22Rv1 (cell line): ENCODE results near the gene UBE3B.

ENCODE experiments used
- H3K27ac ChIP-seq: fragments of 450-650 bp; 2 replicates; pipeline ENCODE4 v1.5.1; 2017
- CTCF ChIP-seq: fragments of 450-650 bp; IDR thresholded peaks from 2 replicates; pipeline ENCODE4 v1.5.1; 2017; ENCODE audit warnings: mild to moderate bottlenecking
- ZFX ChIP-seq: fragments of 450-650 bp; IDR thresholded peaks from 2 replicates; pipeline ENCODE4 v1.6.1; 2017; ENCODE audit warnings: antibody characterized with exemption, borderline replicate concordance

The UBE3B gene

GRCh38 chr12:109553906-109554500, 76.6 kb downstream of the UBE3B start:
- no peak for TF ChIP-seq ZFX
- TF ChIP-seq CTCF, result no peak
- H3K27ac ChIP-seq, result no peak overlapping the region

- H3K27ac ChIP-seq, result no peak overlapping the region
- TF ChIP-seq ZFX, result no peak
- no peak for TF ChIP-seq CTCF
Measured at GRCh38 chr12:109554761-109555160, 77.3 kb downstream of the UBE3B start.

GRCh38 chr12:109555431-109556315, 78.2 kb downstream of the UBE3B start:
- peak overlapping the region; percentile 31; the same call in 1 of the 2 replicates for H3K27ac ChIP-seq
- TF ChIP-seq CTCF (no peak), ZFX (no peak)

DNA sequence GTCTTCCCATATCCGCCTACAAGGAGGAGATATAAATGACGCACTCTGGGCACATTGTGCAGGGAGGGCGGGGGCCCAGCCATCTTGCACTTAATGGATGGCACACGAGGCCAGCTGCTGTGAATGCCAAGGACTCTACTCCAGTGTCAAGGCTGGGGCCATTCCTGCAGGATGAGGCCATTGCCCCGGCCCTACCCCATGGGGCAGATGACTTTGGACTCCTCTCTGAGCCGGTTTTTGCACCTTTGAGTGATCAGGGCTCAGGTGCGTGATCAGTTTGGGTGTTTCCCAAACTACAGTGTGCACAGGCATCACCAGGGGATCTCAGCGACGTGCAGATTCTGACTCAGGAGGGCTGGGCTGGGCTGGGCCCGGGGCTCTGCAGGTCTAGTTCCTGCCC, 79.8 kb downstream of the UBE3B start:
- H3K27ac ChIP-seq, result no peak overlapping the region
- TF ChIP-seq CTCF, result no peak
- no peak for TF ChIP-seq ZFX

DNA sequence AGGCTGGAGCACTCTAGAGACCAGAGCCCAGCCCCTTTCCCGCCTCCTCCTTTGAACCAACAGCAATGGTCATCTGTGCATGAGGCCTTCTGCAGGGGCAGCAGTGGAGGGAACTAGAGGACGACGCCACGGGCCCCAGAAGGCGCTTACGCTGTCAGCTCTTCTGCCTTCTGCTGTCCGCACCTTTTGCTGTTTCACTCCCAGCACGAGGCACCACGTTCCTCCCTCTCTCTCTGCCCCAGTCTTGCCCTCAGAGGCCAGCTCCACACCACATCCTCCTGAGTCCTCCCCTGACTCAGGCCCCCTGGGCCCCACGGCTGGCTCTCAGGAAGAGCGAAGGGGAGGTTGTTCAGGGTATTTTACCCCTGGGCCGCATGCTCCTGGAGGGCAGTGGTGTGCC, 80.4 kb downstream of the UBE3B start:
- H3K27ac ChIP-seq, result no peak overlapping the region
- TF ChIP-seq ZFX (no peak), CTCF (no peak)

DNA sequence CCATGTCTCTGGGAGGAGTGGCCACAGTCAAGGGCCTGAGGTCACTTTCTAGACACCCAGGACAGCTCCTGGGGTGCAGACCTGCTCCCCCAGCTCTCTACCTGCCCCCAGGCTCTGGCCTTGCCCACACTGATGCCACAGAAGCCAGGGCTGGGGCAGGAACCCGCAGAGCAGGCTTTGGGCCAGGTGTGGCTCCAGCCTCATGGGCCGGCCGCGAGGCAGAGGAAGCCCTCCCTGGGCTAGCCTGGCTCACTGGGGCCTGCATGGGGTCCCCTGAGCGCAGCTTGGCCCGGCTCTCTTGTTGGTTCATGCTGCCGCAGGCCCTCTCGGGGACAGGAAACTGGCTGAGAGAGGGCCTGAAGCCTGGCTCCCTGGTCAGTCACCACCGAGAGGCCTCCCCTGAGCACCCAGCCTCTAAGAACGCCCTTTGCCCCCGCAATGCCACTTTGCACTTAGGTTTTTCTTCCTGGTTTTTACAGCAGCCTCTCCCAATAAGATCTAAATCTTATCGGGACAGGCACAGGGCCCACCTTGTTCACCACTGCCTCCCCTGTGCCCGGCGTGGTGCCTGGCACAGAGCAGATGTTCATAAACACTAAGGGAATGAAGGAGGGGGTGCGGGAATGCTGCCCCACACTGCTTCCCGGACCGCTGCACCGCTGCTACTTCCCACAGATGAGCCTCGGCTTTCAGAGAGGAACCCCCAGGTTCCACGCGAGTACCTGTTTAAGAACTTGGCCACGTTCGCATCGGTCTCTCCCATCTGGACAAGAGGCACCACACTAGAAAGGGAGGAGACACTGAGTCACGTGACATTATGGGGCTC, 81.2 kb downstream of the UBE3B start:
- no peak for TF ChIP-seq ZFX
- no peak for TF ChIP-seq CTCF
- no peak overlapping the region for H3K27ac ChIP-seq

DNA sequence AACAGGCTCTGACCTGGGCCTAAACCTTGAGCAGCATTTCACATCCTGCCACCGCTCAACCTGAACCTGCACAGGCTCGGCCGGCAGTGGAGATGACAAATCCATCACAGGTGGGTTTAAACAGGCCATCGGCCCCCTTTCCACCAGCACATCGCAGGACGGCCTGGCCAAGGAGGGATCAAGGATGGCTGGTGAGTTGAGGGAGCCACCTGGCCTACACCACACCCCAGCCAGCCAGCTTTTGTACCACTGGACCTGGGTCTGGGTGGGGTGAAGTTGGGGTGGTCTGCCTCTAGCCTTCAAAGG, 81.7 kb downstream of the UBE3B start:
- TF ChIP-seq CTCF (no peak), ZFX (no peak)
- no peak overlapping the region for H3K27ac ChIP-seq
